ENCODE measurements around the gene ADK. TPM values are rescaled to one million over a fixed set of nuclear protein-coding genes. Genes with fewer than 3 reads are reported as not detected.

Gene ADK
- total and polyA plus RNA-seq, 2 donors (not counting 3 experiments of a cell fraction or from before 2014, with no cell fraction given): 11.7 to 46.5 TPM

- peaks cover 8% of the 10 kb centered on the region for H3K4me1 ChIP-seq (ENCODE audit: control insufficient read depth, extremely low read depth, insufficient read depth, low read length)
- FAIRE-seq (no peak), DNase-seq (ENCODE audit: low read depth, low spot score) (no peak)
- H3K27me3 ChIP-seq (ENCODE audit: control insufficient read depth in 2 of 2, insufficient read depth in 2 of 2, low read length in 2 of 2): no peaks in the 10 kb centered on the region
- H3K9me3 ChIP-seq (replicated peaks; ENCODE audit: control insufficient read depth, insufficient read depth, low read length): no peaks in the 10 kb centered on the region
- no peak overlapping the region for H2AFZ ChIP-seq (ENCODE audit: low read depth, low read length)
- no peak overlapping the region for H3K9ac ChIP-seq (replicated peaks; ENCODE audit: extremely low read depth, insufficient read depth, low read length)
- dilution Hi-C loops (cut with MboI; ENCODE audit: extremely low pct_ligation_motif_present, low sequenced_read_pairs): no loop called here
- intact Hi-C loops (cut with micrococcal nuclease): no loop called here
- ChIA-PET POLR2A (no interaction called here), CTCF (interaction anchor here (1.0 to 2.8 kb wide), 6 partner anchors 10 to 100 kb away, joined by 3 to 39 read pairs (median 7); no protein-coding TSS in a partner anchor)
- peaks cover 7% of the 10 kb centered on the region for H3K79me2 ChIP-seq (ENCODE audit: control insufficient read depth, insufficient read depth, low read length)
- no peaks in the 10 kb centered on the region for H3K9me1 ChIP-seq (replicated peaks; ENCODE audit: control insufficient read depth, extremely low read depth, insufficient read depth, low read length)
- peaks cover 14 to 24% of the 10 kb centered on the region in 2 experiments for H3K36me3 ChIP-seq (ENCODE audit: control insufficient read depth in 2 of 2, extremely low read depth in 1 of 2, insufficient read depth in 2 of 2, low read length in 2 of 2)
- no TSS peak for BruUV-seq (replicated peaks)
- TF ChIP-seq, protein P1, sequence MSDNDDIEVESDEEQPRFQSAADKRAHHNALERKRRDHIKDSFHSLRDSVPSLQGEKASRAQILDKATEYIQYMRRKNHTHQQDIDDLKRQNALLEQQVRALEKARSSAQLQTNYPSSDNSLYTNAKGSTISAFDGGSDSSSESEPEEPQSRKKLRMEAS (IDR thresholded peaks at IDR 0.05; ENCODE audit: insufficient read depth, insufficient read length): no peak
- TF ChIP-seq FOS (IDR thresholded peaks at IDR 0.05; ENCODE audit: borderline replicate concordance, insufficient read depth, low read length): no peak
- no peak for TF ChIP-seq GATA2 (IDR thresholded peaks at IDR 0.05; ENCODE audit: insufficient read depth, insufficient read length, low read depth, low read length)
- no peak for TF ChIP-seq CTCF (IDR thresholded peaks at IDR 0.05; ENCODE audit: extremely low read depth in 1 of 2, insufficient read depth in 1 of 2, low read depth in 1 of 2, low read length in 2 of 2)
- no peak for TF ChIP-seq POLR2AphosphoS5 (IDR thresholded peaks at IDR 0.05; ENCODE audit: insufficient read depth, low read depth, low read length)
- TF ChIP-seq POLR2A (IDR thresholded peaks at IDR 0.05; ENCODE audit: low read depth, low read length): no peak
- no peak for TF ChIP-seq MYC (IDR thresholded peaks at IDR 0.05; ENCODE audit: low read depth, low read length)
- TF ChIP-seq JUN (IDR thresholded peaks at IDR 0.05; ENCODE audit: borderline replicate concordance, insufficient read depth, insufficient read length, low read depth): no peak
- TF ChIP-seq EZH2 (IDR thresholded peaks at IDR 0.05; ENCODE audit: borderline replicate concordance, low read depth, low read length, severe bottlenecking): no peak
- no peaks in the 10 kb centered on the region for H4K20me1 ChIP-seq (replicated peaks; ENCODE audit: control insufficient read depth, extremely low read depth, insufficient read depth, low read length)
- no peak overlapping the region for H3K4me2 ChIP-seq (ENCODE audit: insufficient read depth, low read length)
- no peak overlapping the region for H3K27ac ChIP-seq (ENCODE audit: insufficient read depth, low read depth, low read length)
- no peak overlapping the region for H3K4me3 ChIP-seq (replicated peaks in 1 of 3; ENCODE audit: insufficient read depth in 1 of 3, low read depth in 1 of 3, low read length in 3 of 3)
Measured at GRCh38 chr10:74135452-74135851, 15.6 kb upstream of the ADK start.

All from endothelial cell of umbilical vein (primary cell).